HEK293 (cell line): ENCODE measurements around the gene TANGO2.
A peak's percentile ranks its signal among the peaks of the same experiment; 100 is the strongest.

Experiments
- CTCF ChIA-PET: fragments of 350-600 bp; formaldehyde crosslinking; extraction: SDS; loops from one replicate; lab custom pipeline; 2021; ENCODE audit warnings: antibody characterized with exemption; lab: Yijun Ruan, JAX
- POLR2A ChIA-PET: fragments of 300-600 bp; formaldehyde crosslinking; extraction: SDS; loops from one replicate; lab custom pipeline; 2020; ENCODE audit warnings: antibody characterized with exemption, inconsistent platforms; lab: Yijun Ruan, JAX
- H3K27ac ChIP-seq: fragments of 200-500 bp; sonication (Bioruptor generic); 2 replicates; pipeline ENCODE4 v1.5.1; 2014; ENCODE audit warnings: low read depth, low read length, control low read depth, inconsistent platforms; ENCODE audit errors: extremely low read depth
- H3K36me3 ChIP-seq, 2 experiments: fragments of 200-500 bp in 1 of 2; sonication (Bioruptor generic) in 1 of 2; 1 replicate in 1 of 2; 2 replicates in 1 of 2; pipeline ENCODE4 v1.5.1; 2014 to 2017; ENCODE audit warnings: inconsistent platforms in 2 of 2, low read length in 2 of 2; ENCODE audit not compliant: control insufficient read depth in 2 of 2, insufficient read depth in 1 of 2
- H3K4me1 ChIP-seq: fragments of 200-500 bp; sonication (Bioruptor generic); 2 replicates; pipeline ENCODE4 v1.5.1; 2014; ENCODE audit warnings: mild to moderate bottlenecking, low read length, inconsistent platforms; ENCODE audit not compliant: control insufficient read depth, insufficient read depth
- H3K4me3 ChIP-seq: 2 replicates; pipeline ENCODE4 v1.5.1; 2011; ENCODE audit warnings: low read depth, mild to moderate bottlenecking, control low read depth, low read length, moderate library complexity
- H3K9me3 ChIP-seq: fragments of 200-500 bp; sonication (Bioruptor generic); 2 replicates; pipeline ENCODE4 v1.5.1; 2014; ENCODE audit warnings: low read depth, low read length, inconsistent platforms; ENCODE audit not compliant: control insufficient read depth, insufficient read depth
- GLIS1 ChIP-seq: fragments of 450-650 bp; formaldehyde crosslinking; IDR thresholded peaks from 2 replicates; pipeline ENCODE4 v1.5.1; 2016; ENCODE audit warnings: missing biosample characterization, missing genetic modification characterization
- HOXA7 ChIP-seq: sonication (generic); formaldehyde crosslinking; IDR thresholded peaks from 2 replicates; pipeline ENCODE4 v1.8.1; 2022; ENCODE audit warnings: missing genetic modification reagents, borderline replicate concordance
- INSM2 ChIP-seq: fragments of 450-650 bp; formaldehyde crosslinking; IDR thresholded peaks from 2 replicates; pipeline ENCODE4 v1.5.1; 2016; ENCODE audit warnings: missing biosample characterization, missing genetic modification characterization
- KLF10 ChIP-seq: fragments of 450-650 bp; IDR thresholded peaks from 2 replicates; pipeline ENCODE4 v1.5.1; 2018; ENCODE audit warnings: missing biosample characterization, mild to moderate bottlenecking, missing genetic modification characterization
- KLF7 ChIP-seq: fragments of 450-650 bp; formaldehyde crosslinking; IDR thresholded peaks from 2 replicates; pipeline ENCODE4 v1.5.1; 2016; ENCODE audit warnings: missing biosample characterization, missing genetic modification characterization, borderline replicate concordance
- KLF8 ChIP-seq: fragments of 450-650 bp; formaldehyde crosslinking; IDR thresholded peaks from 2 replicates; pipeline ENCODE4 v1.5.1; 2016; ENCODE audit warnings: missing biosample characterization, missing genetic modification characterization
- KLF9 ChIP-seq: fragments of 450-650 bp; formaldehyde crosslinking; IDR thresholded peaks from 2 replicates; pipeline ENCODE4 v1.5.1; 2016; ENCODE audit warnings: missing biosample characterization, missing genetic modification characterization, low read depth
- MYNN ChIP-seq: fragments of 450-650 bp; formaldehyde crosslinking; IDR thresholded peaks from 2 replicates; pipeline ENCODE4 v1.5.1; 2016; ENCODE audit warnings: missing biosample characterization, missing genetic modification characterization, borderline replicate concordance
- PRDM4 ChIP-seq: fragments of 450-650 bp; formaldehyde crosslinking; IDR thresholded peaks from 2 replicates; pipeline ENCODE4 v1.5.1; 2017; ENCODE audit warnings: missing biosample characterization, missing genetic modification characterization
- SALL2 ChIP-seq: fragments of 450-650 bp; formaldehyde crosslinking; IDR thresholded peaks from 2 replicates; pipeline ENCODE4 v1.5.0; 2017; ENCODE audit warnings: missing biosample characterization, mild to moderate bottlenecking, missing genetic modification characterization, borderline replicate concordance
- SCRT2 ChIP-seq: fragments of 450-650 bp; formaldehyde crosslinking; IDR thresholded peaks from 2 replicates; pipeline ENCODE4 v1.5.1; 2016; ENCODE audit warnings: missing biosample characterization, missing genetic modification characterization
- SP2 ChIP-seq: fragments of 450-650 bp; formaldehyde crosslinking; IDR thresholded peaks from 2 replicates; pipeline ENCODE4 v1.5.1; 2016; ENCODE audit warnings: missing biosample characterization, missing genetic modification characterization
- YY1 ChIP-seq: fragments of 450-650 bp; formaldehyde crosslinking; IDR thresholded peaks from 2 replicates; pipeline ENCODE4 v1.5.1; 2018; ENCODE audit warnings: missing biosample characterization, missing genetic modification characterization
- ZBTB44 ChIP-seq: fragments of 450-650 bp; IDR thresholded peaks from 2 replicates; pipeline ENCODE4 v1.5.1; 2018; ENCODE audit warnings: missing biosample characterization, mild to moderate bottlenecking, missing genetic modification characterization
- ZNF112 ChIP-seq: fragments of 450-650 bp; formaldehyde crosslinking; IDR thresholded peaks from 2 replicates; pipeline ENCODE4 v1.5.0; 2017; ENCODE audit warnings: missing biosample characterization, missing genetic modification characterization
- ZNF184 ChIP-seq: fragments of 450-650 bp; IDR thresholded peaks from 2 replicates; pipeline ENCODE4 v1.5.1; 2018; ENCODE audit warnings: missing biosample characterization, mild to moderate bottlenecking, missing genetic modification characterization
- ZNF248 ChIP-seq: fragments of 450-650 bp; formaldehyde crosslinking; IDR thresholded peaks from 2 replicates; pipeline ENCODE4 v1.5.1; 2017; ENCODE audit warnings: missing biosample characterization, missing genetic modification characterization
- ZNF341 ChIP-seq: fragments of 450-650 bp; formaldehyde crosslinking; IDR thresholded peaks from 2 replicates; pipeline ENCODE4; 2016; ENCODE audit warnings: low read depth, missing biosample characterization, missing genetic modification characterization
- ZNF416 ChIP-seq: fragments of 450-650 bp; formaldehyde crosslinking; IDR thresholded peaks from 2 replicates; pipeline ENCODE4 v1.5.1; 2016; ENCODE audit warnings: missing biosample characterization, missing genetic modification characterization
- ZNF426 ChIP-seq: fragments of 450-650 bp; formaldehyde crosslinking; IDR thresholded peaks from 2 replicates; pipeline ENCODE4 v1.5.1; 2017; ENCODE audit warnings: missing biosample characterization, missing genetic modification characterization, mild to moderate bottlenecking, inconsistent platforms, moderate library complexity
- ZNF530 ChIP-seq: fragments of 450-650 bp; formaldehyde crosslinking; IDR thresholded peaks from 2 replicates; pipeline ENCODE4 v1.5.1; 2016; ENCODE audit warnings: low read depth, missing biosample characterization, missing genetic modification characterization
- ZNF623 ChIP-seq: fragments of 450-650 bp; formaldehyde crosslinking; IDR thresholded peaks from 2 replicates; pipeline ENCODE4 v1.5.1; 2016; ENCODE audit warnings: missing biosample characterization, missing genetic modification characterization
- ZNF639 ChIP-seq: fragments of 450-650 bp; formaldehyde crosslinking; IDR thresholded peaks from 2 replicates; pipeline ENCODE4 v1.5.1; 2016; ENCODE audit warnings: missing biosample characterization, missing genetic modification characterization
- ZNF654 ChIP-seq: fragments of 450-650 bp; formaldehyde crosslinking; IDR thresholded peaks from 2 replicates; pipeline ENCODE4 v1.5.1; 2016; ENCODE audit warnings: low read depth, missing biosample characterization, missing genetic modification characterization
- TF ChIP-seq, protein P1 (sequence below): fragments of 450-650 bp; formaldehyde crosslinking; IDR thresholded peaks from 2 replicates; pipeline ENCODE4 v1.5.1; 2016; ENCODE audit warnings: missing biosample characterization, missing genetic modification characterization
- TF ChIP-seq, protein P2 (sequence below): fragments of 450-650 bp; formaldehyde crosslinking; optimal IDR thresholded peaks from 2 replicates; pipeline ENCODE3; 2016; ENCODE audit warnings: missing biosample characterization, mild to moderate bottlenecking, missing genetic modification characterization

Gene TANGO2

GRCh38 chr22:19973551-19974267, 47.2 kb upstream of the TANGO2 start (continued):
- TF ChIP-seq HOXA7 (CRISPR knock-in tag) (no peak), ZNF639 (tag by site-specific recombination) (no peak), ZNF112 (no peak)

DNA sequence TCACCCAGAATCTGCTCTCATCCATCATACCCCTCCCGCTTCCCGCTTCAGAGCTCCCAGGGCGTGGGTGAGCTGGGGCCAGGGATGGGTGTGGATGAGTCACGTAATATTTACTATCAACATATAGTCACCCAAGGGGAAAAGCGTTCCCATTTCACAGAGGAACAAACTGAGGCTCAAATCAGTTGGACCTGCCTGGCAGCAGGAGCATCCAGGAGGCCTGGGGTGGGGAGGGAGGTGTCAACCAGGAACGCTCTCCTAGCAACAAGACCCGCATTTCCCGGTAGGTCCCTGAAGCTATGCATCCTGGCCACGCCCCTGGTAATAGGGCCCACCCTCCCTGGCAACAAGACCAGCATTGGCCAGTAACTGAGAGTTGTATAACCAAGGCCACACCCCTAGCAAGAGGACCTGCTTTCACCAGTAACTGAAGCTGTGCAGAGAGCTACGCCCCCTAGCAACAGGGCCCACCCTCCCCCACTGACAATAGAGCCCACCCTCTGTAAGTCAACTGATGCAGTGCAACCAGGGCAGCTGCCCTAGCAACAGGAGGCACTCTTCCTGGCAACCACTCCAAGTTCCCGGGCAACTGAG, 46.5 kb upstream of the TANGO2 start:
- no peaks in the 10 kb centered on the region for H3K9me3 ChIP-seq
- no peaks in the 10 kb centered on the region for H3K4me1 ChIP-seq
- no peak overlapping the region for H3K27ac ChIP-seq
- POLR2A ChIA-PET: interaction anchor here (0.8 to 1.5 kb wide), 6 partner anchors 8 to 48 kb away, joined by 3 to 18 read pairs (median 3); no protein-coding TSS in a partner anchor
- H3K4me3 ChIP-seq: no peak overlapping the region
- peaks cover 0 to 73% of the 10 kb centered on the region in 2 experiments; a peak in 1 of 3 replicates for H3K36me3 ChIP-seq
- CTCF ChIA-PET: interaction anchor here (0.6 to 12.8 kb wide), 11 partner anchors 9 to 109 kb away, joined by 3 to 150 read pairs (median 3); no protein-coding TSS in a partner anchor
- TF ChIP-seq, protein P1, sequence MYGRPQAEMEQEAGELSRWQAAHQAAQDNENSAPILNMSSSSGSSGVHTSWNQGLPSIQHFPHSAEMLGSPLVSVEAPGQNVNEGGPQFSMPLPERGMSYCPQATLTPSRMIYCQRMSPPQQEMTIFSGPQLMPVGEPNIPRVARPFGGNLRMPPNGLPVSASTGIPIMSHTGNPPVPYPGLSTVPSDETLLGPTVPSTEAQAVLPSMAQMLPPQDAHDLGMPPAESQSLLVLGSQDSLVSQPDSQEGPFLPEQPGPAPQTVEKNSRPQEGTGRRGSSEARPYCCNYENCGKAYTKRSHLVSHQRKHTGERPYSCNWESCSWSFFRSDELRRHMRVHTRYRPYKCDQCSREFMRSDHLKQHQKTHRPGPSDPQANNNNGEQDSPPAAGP (tag by site-specific recombination): peak; percentile 72
- TF ChIP-seq KLF9 (tag by site-specific recombination): peak; percentile 42; the same call in 1 of the 2 replicates
- 0 out of 2 replicates have a peak, but pooled peaks have one; percentile 43 for TF ChIP-seq KLF8 (tag by site-specific recombination)
- TF ChIP-seq, protein P2, sequence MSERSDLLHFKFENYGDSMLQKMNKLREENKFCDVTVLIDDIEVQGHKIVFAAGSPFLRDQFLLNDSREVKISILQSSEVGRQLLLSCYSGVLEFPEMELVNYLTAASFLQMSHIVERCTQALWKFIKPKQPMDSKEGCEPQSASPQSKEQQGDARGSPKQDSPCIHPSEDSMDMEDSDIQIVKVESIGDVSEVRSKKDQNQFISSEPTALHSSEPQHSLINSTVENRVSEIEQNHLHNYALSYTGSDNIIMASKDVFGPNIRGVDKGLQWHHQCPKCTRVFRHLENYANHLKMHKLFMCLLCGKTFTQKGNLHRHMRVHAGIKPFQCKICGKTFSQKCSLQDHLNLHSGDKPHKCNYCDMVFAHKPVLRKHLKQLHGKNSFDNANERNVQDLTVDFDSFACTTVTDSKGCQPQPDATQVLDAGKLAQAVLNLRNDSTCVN: no peak
- TF ChIP-seq PRDM4: no peak
- TF ChIP-seq ZNF248 (tag by site-specific recombination): no peak
- TF ChIP-seq ZNF623 (tag by site-specific recombination): no peak
- 0 out of 2 replicates have a peak, but pooled peaks have one; percentile 15 for TF ChIP-seq YY1 (tag by site-specific recombination)
- TF ChIP-seq INSM2 (tag by site-specific recombination): no peak
- TF ChIP-seq GLIS1: no peak
- TF ChIP-seq ZNF184: no peak
- TF ChIP-seq SP2 (tag by site-specific recombination): peak; percentile 68
- TF ChIP-seq ZBTB44 (tag by site-specific recombination): no peak
- TF ChIP-seq ZNF341 (tag by site-specific recombination): peak; percentile 88
- TF ChIP-seq KLF10 (tag by site-specific recombination): peak; percentile 38; the same call in 1 of the 2 replicates
- TF ChIP-seq KLF7 (tag by site-specific recombination): 0 out of 2 replicates have a peak, but pooled peaks have one; percentile 35
- no peak for TF ChIP-seq ZNF426 (tag by site-specific recombination)
- TF ChIP-seq SALL2 (tag by site-specific recombination): no peak
- no peak for TF ChIP-seq ZNF654 (tag by site-specific recombination)
- TF ChIP-seq ZNF416 (tag by site-specific recombination): no peak
- no peak for TF ChIP-seq MYNN (tag by site-specific recombination)
- TF ChIP-seq SCRT2 (tag by site-specific recombination): peak; percentile 44; the same call in 1 of the 2 replicates
- TF ChIP-seq ZNF530 (tag by site-specific recombination): no peak
